HG03039 (cell line): ENCODE results near the gene LTC4S.

Experiments
- ATAC-seq: cut with Tn5 transposase; IDR thresholded peaks from one replicate; pipeline ENCODE4 v1.9.1; 2021; ENCODE audit warnings: mild to moderate bottlenecking, moderate library complexity; ENCODE audit not compliant: unreplicated experiment

LTC4S gene

DNA sequence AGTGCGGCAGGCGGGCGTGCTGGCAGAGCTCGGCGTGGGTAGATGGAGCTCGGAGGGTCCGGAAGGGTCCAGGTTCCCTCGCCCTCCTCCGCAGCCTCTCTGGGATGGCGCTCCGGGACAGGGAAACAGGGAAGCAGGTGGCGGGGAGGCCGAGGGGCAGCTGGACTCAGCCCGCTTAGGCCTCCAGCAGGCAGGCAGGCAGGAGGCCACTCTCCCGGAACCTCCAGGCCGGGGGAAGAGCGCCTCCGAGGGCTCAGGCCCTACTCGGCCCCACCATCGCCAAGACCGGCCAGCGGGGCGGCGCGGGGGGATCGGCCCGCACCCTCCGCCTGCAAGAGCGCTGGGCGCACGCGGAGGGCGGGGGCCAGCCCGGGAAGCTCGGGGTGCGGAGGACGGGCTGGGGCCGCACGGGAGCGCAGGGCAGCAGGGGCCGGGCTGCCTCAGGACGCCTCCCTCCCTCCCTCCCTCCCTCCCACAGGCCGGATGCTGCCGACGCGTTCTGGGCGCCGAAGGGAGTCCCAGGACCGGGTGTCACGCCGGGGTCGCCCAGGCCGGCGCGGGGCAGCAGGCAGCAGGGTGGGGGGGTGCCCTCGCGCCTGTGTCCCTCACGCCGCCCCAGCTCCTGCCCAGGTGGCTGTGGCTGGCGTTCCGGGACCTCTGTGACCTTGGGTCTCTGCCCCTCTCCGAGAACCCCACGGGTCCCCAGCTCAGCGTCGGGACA lies 11.9 kb downstream of the LTC4S start:
- ATAC-seq = peak; percentile 14

DNA sequence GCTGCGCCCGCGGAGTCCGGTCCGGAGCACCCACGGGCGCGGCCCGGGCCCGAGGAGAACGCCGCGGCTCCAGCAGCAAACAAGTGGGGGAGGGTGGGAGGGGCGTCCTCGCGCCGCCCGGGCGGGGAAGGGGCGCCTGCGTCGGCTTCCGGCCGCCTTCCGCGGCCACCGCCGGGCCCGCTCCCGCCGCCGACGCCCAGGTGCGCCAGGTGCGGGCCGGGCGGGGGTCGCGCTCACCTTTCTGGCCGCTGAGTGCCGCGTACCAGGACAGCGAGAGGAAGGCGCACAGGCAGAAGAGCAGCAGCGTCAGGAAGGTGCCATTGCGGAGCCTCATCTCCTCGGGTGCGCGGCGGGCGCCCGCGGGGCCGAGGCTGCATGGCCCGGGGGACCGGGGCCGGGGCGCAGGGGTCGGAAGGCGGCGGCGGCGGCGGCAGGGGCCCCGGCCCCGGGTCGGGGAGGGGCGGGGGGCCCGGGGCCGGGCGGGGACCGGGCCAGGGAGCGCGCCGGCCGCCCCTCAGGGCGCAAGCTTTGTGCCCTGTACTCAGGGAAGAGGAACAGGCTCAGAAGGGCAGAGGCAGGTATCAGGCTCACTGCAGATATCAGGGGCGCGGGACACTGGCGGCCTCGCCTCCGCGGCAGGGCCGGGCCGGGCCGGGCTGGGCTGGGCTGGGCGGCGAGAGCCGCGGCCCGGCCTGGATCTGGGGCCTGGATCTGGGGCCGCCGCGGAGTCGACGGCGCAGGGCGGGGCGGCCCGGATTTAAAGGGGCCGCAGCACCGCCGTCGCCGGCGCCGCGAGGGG lies 12.7 kb downstream of the LTC4S start, which contains the start of gene MGAT4B:
Gene MGAT4B (minus strand): TSS at position 617 of the 799 bp plus-strand sequence. CDS start 283 bp downstream, at position 334.
- peak; percentile 65 for ATAC-seq

DNA sequence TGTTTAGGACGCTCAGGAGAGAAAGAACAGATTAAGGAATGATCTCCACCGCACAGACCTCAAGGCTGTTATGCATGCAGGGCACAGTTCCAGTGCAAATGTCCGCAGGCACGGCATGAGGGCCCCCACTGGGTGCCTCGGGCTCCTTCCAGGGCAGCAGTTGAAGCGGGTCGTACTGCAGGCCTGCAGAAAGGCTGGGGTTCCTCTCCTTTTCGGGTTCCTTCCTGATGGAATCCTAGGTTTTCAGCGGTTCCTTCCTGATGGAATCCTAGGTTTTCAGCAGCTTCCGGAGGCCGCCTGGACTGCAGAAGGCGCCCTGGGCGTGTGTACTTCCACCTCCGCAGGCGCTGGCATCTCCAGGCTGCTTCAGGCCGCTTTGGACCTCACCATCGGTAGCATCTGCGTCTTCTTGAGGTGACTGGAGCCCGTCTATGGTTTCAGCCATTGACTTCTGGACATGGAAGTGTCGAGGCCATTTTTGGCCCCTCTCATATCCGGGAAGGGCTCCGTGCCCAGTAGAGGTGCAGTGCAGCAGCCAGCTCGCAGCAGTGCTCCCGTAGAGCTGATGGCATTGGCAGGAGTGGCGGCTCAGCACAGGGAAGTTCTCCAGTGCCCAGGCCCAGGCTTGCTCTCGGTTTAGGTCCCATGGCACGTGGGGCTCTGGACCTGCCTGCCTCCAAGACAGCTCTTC lies 18.5 kb downstream of the LTC4S start:
- no peak for ATAC-seq

DNA sequence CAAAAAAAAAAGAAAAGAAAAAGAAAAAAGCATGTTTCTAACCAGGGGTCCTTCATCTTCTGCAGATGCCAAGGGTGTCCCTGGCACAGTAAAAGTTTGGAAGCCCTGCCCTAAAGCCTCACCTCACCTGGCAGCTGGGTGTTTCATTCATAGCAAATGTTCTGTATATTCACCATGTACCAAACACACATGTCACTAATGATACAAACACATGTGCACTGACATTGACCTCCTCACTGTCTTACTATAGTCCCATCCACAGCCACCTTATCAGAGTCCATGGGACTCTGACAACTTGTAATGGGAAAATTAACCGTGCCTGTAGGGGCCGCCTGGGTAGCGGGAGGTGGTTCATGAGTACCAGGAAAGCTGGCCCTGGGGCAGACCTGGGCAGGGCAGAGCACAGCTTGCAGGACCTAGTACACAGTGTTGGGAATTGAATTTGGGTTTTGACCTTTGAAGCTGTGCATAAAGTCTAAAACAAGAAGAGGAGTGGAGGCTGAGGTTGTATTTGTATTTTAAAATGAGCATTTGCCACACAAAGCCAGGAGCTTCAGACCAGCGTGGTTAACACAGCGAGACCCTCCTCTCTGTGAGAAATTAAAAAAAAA lies 19.3 kb downstream of the LTC4S start:
- no peak for ATAC-seq

DNA sequence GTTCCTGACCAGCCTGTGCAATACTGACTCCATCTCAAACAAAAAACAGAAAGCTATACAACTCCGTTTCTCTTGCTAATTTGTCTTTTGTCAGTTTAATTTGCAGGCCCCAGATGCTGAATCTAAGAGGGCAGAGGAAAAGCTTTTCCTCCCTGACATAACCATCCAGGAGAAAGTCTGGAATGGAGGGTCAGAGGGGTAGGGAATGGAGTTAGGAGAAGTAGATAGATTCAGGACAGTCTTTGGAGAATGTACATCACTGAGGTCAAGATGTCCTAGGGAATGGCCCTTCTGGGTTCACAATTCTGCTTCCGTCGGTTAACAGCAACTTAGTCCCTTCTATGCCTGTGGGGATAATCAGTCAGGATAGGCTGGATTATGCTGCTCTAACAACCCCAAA lies 20.3 kb downstream of the LTC4S start:
- no peak for ATAC-seq

DNA sequence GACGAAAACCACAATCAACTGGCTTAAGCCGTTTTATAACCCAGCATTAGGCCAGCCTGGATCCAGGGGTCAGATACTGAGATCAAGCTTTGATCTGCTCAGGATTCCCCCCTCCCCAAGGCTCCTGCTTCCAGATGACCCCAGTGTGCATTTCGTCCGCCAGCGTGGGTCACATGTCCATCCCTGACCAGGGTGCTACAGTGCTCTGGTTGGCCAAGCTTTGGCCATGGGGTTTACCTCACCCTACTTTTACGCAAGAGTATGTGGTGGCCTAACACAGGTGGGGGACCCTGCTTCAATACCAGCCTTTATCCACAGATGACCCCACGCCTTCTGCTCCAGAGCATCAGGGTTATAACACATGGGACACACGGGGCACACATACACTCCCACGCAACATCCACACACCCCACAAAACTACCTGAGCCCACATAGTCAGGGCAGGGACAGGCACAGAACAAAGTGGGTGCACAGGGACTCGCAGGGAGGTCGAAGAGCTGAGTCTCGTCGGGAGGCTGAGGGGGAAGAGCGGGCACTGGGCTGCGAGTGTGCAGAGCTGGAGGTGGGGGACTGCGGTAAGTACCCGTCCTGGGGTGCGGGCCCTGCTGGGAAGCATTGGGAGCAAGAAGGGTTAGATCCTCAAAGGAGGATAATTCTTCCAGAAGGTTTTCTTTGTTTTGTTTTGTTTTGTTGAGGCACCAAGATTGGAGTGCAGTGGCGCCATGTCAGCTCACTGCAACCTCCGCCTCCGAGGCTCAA lies 21.9 kb downstream of the LTC4S start:
- no peak for ATAC-seq

DNA sequence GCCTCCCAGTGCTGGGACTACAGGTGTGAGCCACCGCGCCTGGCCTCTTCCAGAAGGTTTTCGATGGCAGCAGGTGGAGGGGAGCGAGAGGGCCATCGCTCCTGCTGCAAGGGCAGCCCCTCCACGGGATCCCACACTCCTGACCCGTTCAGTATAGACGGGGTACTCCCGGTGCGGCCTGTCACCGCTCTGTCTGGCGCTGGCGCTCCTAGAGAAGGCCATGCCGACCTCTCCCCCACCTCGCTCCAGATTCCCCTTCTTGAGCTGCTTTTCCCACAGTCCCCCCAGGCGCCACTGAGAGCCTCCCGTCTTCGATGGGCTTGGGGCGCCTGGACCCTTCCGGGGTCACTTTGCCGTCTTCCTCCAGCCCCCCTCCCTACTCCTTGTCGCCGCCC lies 22.6 kb downstream of the LTC4S start:
- ATAC-seq = no peak

DNA sequence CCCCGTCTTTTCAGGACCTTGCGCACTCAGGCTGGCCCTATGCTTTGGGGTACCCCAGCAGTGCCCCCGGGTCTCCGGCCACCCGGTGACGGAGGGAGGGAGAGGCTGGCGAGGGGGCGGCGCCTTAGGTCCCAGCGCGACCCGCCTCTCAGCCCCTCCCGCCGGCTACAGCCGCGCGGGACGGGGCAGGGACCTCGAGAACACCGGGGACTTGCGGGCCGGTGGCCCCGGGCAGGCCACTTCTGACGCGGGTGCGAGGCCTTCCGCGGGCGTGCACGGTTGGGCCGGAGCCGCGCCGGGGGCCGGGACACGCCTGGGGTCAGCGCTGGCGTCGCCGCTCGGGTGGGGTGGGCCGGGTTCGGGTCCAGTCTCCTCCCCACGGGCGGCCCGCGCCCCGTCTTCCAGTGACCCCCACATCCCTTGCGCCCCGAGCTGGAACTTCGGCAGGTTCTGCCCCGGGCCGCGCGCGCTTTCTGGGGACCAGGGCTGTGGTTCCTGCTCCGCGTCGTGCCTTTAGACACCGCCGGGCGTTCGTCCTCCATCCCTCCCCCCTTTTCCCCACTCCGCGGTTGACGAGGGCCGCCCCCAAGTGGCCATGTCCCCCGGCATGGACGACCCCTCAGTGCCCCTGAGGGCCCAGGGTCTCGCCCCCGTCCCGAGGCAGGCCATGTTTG lies 23.1 kb downstream of the LTC4S start:
- no peak for ATAC-seq

DNA sequence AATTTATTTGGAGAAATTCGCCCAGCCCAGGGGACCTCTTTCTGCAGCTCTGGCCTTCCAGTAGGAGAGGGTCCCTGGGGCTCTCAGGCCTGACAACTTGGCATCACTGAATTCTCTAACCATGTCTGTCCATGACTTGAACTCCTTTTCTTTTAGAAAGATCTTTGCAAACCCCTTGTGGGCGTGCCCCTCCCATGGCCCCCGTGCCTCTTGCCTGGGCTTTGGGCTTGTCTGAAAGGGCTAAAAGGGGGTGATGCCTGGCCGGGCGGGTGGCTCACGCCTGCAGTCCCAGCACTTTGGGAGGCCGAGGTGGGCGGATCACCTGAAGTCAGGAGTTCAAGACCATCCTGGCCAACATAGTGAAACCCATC lies 23.7 kb downstream of the LTC4S start:
- no peak for ATAC-seq

DNA sequence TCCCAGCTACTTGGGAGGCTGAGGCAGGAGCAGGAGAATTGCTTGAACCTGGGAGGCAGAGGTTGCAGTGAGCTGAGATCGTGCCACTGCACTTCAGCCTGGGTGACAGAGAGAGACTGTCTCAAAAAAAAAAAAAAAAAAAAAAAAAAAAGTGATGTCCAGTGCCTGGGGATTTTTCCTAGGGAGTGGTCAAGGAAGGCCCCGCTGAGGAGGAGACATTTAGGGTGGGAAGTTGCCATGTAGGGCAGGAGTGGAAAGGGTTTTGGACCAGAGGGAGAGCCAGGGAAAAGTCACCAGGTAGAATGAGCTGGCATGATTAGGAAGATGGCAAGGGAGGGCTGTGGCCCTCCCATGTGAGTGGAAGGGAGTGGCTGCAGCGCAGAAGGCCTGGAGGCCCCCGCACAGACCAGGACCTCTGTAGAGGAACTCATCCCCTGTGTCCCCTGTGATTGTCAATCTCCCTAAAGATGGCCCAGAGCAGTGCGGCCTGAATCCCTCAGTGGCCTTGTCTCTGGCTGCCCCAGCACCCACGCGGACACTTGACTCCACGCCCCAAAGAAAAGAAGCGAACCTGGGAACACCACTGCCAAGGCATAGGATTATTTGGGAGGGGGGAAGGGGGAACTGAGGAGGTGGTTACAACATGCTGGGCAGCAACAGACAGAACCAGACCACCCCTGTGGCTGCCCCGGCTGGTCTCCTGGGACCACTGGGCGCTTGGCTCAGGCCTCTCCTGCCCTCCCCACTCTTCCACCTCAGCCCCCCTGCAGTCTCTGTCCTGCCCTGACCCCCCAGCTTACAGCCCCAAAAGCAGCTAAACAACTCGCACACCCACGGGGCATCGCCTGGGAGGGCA lies 24.3 kb downstream of the LTC4S start:
- ATAC-seq = no peak

DNA sequence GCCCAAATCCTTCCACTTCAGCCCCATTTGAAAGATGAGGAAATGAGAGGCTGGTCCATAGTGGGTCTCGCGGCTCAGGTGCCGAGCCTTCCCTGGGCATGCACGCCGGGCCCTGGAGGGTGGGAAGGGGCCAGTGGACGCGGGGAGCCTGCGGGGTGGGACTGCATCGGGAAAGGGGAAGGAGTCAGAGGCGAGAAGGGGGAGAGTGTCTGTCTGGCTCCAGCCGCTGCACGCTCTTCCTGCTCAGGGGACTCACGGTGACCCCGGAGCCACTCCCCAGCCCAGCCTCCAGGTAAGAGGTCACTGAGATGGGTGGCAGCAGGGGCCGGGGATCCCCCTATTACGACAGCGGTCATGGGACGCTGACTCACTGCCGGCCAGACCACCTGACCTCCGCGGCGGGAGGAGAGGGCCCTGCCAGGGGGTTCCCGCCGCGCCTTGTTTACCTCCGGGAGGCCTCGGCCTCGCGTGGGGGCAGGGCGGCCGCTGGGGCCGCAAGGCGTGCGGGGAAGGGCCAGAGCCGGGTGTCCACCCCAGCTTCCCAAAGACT lies 25.0 kb downstream of the LTC4S start:
- peak; percentile 53 for ATAC-seq

DNA sequence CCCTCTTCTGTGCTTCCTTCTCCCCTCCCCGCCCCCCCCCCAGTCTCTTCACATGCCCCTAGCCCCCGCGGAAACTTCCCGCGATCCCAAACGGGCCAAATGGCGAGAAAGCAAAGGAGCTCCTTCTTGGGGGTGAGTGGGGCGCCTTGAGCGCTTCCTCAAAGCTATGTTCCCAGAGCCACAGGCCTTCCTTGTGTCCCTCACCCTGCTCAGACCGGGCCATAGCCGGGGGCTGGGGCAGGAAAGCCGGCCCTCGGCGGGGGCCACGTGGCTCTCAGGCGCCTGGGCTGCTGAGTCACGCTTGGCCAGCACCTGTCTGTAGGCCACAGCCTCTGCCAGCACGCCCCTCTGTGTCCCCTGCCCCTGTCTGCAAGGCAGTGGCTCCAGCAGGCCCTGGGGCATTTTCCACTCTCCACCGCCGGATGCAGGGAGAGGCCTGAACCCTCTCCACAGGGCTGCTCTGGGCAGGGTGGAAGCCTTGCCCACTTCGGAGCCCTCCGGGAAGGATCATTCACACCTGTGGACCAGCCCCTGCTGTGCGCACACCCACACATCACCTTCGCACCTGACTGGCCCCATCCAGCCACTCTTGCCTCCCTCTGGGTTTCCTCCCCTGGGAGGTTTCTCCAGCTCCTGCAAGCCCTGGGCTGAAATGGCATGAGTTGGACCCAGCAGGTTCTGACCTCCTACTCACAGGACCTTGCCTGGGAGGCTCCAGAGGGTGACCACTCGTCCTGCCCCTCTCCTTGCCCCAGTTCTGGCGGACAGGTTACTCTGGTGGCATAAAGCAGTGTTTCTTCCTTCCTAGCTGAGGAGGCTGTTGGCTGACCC lies 25.7 kb downstream of the LTC4S start:
- ATAC-seq = no peak

DNA sequence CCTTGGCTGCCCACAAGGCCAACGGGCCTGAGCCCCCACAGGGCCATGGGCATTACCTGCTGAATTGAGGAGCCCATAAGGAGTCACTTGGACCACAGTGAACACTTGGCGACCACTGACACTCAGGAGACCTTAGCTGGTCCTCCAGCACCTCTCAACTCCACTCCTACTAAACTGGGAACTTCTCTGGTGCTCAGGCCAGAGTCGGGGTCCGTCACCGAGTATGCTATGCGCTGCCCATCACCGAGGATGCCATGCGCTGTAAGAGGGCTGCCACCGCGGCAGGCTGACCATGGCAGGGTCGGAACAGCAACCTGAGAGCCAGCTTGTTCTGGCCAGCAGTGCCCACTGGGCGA lies 26.3 kb downstream of the LTC4S start:
- ATAC-seq = no peak

DNA sequence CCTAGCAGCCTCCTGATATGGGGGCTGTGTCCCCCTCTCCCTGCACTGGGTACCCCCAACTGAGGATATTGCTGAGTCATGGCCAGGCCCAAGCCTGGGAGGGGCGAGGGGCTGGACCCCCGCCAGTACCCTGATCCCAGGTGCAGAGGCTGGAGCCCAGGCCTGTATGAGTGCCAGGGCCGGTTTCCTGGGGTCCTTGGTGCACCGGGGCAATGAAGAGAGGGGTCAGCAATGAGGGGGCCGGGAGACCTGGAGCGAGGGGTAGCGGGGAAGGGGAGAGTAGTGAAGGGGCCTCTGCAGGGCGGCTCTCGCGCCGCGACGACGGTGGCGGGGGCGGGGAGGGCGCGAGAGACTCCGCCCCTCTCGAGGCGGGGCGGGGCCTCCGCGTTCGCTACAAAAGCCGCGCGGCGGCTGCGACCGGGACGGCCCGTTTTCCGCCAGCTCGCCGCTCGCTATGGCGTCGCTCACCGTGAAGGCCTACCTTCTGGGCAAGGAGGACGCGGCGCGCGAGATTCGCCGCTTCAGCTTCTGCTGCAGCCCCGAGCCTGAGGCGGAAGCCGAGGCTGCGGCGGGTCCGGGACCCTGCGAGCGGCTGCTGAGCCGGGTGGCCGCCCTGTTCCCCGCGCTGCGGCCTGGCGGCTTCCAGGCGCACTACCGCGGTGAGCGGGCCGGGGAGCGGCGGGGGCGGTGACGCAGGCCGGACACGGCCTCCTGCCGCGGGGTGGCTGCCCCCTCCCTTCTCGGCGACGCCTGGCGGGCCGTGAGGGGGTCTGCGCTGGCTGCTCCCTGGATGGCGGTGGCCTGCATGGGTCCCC lies 26.9 kb downstream of the LTC4S start, which contains the start of gene SQSTM1:
Gene SQSTM1 (plus strand): TSS at position 423 of the 815 bp plus-strand sequence. CDS start 32 bp downstream, at position 455.
- peak; percentile 39 for ATAC-seq

DNA sequence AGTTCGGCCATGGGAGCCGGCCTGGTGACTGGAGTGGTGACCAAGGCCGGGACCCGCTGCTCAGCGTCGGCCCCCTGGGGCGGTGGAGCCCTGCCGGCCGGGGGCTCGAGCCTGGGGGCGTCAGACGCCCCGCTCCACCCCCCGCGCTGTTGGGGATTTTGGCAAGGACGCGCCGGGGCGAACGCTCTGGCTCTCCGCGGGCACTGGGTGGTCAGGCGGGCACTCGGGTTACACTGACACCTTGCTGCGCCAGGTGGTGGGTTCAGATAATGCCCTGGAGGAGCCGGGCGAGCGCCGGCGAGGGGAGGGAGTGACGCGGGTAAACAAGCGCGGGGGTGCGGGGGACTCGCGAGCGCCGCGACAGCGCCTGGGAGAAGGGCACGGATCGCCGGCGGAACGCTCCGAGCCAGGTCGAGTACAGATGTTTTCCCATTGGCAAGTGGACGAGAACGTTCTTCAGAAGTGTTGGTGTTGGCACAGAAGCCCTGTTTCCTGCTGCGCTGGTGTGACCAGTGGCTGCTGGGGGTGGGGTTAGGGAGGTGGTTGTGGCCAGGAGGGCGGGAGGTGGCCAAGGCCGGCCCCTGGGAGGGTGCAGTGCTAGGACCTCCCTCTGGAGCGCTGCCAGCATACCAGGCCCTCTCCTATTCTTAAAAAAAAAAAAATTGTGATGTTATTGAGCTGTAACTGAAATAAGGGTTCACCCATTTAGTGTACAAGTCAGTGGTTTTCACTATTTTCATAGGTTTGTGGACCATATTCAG lies 27.7 kb downstream of the LTC4S start:
- peak; percentile 33 for ATAC-seq

DNA sequence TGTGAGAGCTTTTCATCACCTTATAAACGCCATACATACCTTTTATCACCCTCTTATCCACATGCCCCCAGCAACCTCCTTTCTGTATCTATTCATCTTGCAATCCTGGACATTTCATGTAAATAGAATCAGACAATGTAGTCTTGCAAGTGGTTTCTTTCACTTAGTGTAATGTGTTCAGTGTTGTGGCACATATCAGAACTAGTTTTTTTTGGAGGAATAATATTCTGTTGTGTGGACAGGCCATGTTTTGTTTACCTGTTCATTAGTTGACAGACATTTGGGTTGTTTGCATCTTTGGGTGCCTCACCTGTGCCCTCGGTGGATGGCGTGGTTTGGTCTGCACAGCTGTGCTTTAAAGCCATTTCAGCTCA lies 28.3 kb downstream of the LTC4S start:
- no peak for ATAC-seq
